HL-60 (cell line): ENCODE measurements around the gene AKAP13.

Source experiments
- CTCF ChIP-seq: IDR thresholded peaks from one replicate; pipeline ENCODE4 v1.5.1; 2011; ENCODE audit warnings: low read length, control low read depth, inconsistent platforms; ENCODE audit not compliant: insufficient read depth
- REST ChIP-seq: IDR thresholded peaks from 2 replicates; pipeline ENCODE4 v1.6.1; 2012; ENCODE audit warnings: low read depth; ENCODE audit not compliant: insufficient replicate concordance

GRCh38 chr15:85335193-85335942 lies 45.0 kb upstream of the AKAP13 start:
- TF ChIP-seq CTCF (no peak), REST (no peak)
